HUES64 (cell line): ENCODE results near the gene GJB1.

Source experiments
- H3K27ac ChIP-seq: 2 replicates; pipeline ENCODE4 v1.7.0; 2013; ENCODE audit warnings: low read depth, low read length, inconsistent platforms
- H3K27me3 ChIP-seq: 2 replicates; pipeline ENCODE4 v1.6.1; 2013; ENCODE audit warnings: mild to moderate bottlenecking, low read length; ENCODE audit not compliant: insufficient read depth
- H3K36me3 ChIP-seq: 2 replicates; pipeline ENCODE4 v1.6.1; 2013; ENCODE audit warnings: mild to moderate bottlenecking, low read length; ENCODE audit not compliant: insufficient read depth
- H3K4me1 ChIP-seq: 2 replicates; pipeline ENCODE4 v1.6.1; 2013; ENCODE audit warnings: mild to moderate bottlenecking, low read length, moderate library complexity; ENCODE audit not compliant: insufficient read depth
- H3K4me3 ChIP-seq: 2 replicates; pipeline ENCODE4 v1.5.1; 2013; ENCODE audit warnings: mild to moderate bottlenecking, low read length, moderate library complexity
- H3K9ac ChIP-seq: 2 replicates; pipeline ENCODE4 v1.6.1; 2013; ENCODE audit warnings: mild to moderate bottlenecking, low read depth, low read length
- H3K9me3 ChIP-seq: 2 replicates; pipeline ENCODE4 v1.6.1; 2013; ENCODE audit warnings: low read depth, low read length; ENCODE audit not compliant: insufficient read depth
- WGBS: fragments of 150-250, 120-280 bp; methylation state at CpG from one replicate; pipeline ENCODE4 v1.1.7; 2013; ENCODE audit warnings: missing lambda C conversion rate; 5-methylcytosine and 5-hydroxymethylcytosine counted together

GJB1 gene

DNA sequence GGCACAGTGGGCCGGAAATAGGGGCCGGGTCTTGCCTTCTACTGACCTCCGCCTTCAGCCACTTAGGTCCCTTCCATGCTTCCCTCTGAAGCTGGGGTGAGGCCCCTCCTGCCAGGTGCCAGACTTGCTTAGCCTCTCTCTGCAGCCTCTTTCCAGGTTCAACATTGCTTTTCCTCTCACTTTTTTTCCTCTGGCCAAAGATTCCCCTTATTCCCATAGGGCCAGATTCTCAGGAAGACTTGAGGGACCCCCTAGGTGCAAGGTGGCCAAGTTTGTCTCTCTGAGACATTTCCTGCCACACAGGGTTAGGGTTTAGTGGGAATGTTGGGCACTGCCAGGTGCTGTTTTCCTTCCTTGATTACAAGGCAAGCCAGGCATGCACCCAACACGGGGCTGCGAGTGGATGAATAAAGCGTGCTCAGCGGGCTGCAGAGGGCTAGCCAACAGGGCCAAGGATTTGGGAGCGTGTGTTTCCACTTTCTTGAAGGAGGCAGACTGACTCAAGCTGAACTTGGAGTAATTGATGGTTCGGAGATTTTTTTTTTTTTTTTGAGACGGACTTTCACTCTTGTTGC lies 7.6 kb upstream of the GJB1 start:
- Histone ChIP-seq H3K9me3 (no peaks in the 10 kb centered on the region), H3K27ac (no peak overlapping the region), H3K4me1 (peaks cover 5% of the 10 kb centered on the region; the same call in 1 of the 2 replicates), H3K36me3 (no peaks in the 10 kb centered on the region), H3K9ac (no peak overlapping the region), H3K4me3 (no peak overlapping the region), H3K27me3 (no peaks in the 10 kb centered on the region)
- 91% methylated on average over 10 of the region's 10 CpGs for WGBS

DNA sequence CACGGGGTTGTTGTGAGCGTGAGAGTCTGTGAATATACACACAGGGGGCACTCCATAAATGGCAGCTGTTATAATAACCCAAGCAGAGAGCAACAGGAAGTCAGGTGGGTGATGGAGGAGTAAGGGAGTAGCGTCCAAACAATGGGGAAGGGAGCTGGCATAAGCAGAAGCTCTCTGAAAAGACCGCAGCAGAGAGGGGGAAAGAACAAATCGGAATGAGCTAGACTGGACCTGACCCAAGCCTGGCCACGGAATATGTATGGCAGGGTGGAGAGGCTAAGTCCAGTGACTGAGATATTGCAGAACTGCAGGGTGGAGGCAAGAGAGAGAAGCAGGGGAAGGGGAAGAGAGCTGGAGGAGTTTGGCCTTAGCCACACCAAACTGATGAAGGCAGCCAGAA lies 6.5 kb upstream of the GJB1 start:
- Histone ChIP-seq H3K9me3 (no peaks in the 10 kb centered on the region), H3K4me1 (peaks cover 5% of the 10 kb centered on the region; the same call in 1 of the 2 replicates), H3K36me3 (no peaks in the 10 kb centered on the region), H3K27me3 (no peaks in the 10 kb centered on the region), H3K4me3 (no peak overlapping the region), H3K27ac (no peak overlapping the region), H3K9ac (no peak overlapping the region)
- WGBS, result 54% methylated on average over 6 of the region's 6 CpGs

DNA sequence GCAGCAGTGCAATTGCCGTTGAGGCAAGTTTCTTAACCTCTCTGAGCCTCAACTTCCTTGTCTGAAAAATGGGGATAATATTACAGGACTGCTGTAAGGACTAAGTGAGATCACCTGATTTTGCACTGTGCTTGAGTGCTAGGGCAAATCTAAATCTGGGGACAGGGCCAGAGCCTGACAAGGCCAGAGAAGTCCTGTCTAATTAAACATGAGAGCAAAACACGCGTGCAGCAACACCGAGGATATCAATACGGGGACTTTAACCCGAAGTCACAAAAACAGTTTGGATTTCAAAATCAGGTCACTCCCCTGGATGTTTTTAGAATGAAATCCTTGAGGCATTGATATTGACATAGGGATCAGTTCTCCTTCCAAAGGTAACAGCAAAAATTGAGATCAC lies 5.7 kb upstream of the GJB1 start:
- H3K4me3 ChIP-seq, result no peak overlapping the region
- H3K36me3 ChIP-seq, result no peaks in the 10 kb centered on the region
- no peaks in the 10 kb centered on the region for H3K9me3 ChIP-seq
- H3K27me3 ChIP-seq, result no peaks in the 10 kb centered on the region
- 93% methylated on average over 6 of the region's 6 CpGs for WGBS
- peaks cover 5% of the 10 kb centered on the region; the same call in 1 of the 2 replicates for H3K4me1 ChIP-seq
- H3K27ac ChIP-seq, result no peak overlapping the region
- H3K9ac ChIP-seq, result no peak overlapping the region

DNA sequence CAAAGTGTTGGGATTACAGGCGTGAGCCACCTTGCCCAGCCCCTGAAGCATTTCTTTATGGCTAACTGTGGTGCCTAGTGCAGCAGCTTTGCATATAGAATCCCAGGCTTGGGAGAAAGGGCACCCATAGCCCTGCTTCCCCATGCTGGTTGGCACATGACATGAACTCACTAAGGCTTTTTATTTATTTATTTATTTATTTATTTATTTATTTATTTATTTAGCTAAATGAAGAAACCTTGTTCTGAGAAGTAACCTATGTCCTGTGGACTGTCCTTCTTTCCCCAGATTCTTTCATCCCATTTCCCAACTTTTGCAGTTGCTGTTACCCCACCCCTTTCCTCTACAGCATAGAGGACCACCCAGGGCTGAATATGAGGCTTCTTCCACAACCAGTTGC lies 1.9 kb upstream of the GJB1 start:
- Histone ChIP-seq H3K9me3 (no peaks in the 10 kb centered on the region), H3K36me3 (no peaks in the 10 kb centered on the region), H3K27ac (no peak overlapping the region), H3K4me3 (no peak overlapping the region), H3K27me3 (no peaks in the 10 kb centered on the region), H3K4me1 (peaks cover 13% of the 10 kb centered on the region), H3K9ac (no peak overlapping the region)
- WGBS, result 93% methylated on average over 1 of the region's 1 CpG

DNA sequence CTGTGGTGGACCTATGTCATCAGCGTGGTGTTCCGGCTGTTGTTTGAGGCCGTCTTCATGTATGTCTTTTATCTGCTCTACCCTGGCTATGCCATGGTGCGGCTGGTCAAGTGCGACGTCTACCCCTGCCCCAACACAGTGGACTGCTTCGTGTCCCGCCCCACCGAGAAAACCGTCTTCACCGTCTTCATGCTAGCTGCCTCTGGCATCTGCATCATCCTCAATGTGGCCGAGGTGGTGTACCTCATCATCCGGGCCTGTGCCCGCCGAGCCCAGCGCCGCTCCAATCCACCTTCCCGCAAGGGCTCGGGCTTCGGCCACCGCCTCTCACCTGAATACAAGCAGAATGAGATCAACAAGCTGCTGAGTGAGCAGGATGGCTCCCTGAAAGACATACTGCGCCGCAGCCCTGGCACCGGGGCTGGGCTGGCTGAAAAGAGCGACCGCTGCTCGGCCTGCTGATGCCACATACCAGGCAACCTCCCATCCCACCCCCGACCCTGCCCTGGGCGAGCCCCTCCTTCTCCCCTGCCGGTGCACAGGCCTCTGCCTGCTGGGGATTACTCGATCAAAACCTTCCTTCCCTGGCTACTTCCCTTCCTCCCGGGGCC lies 1.2 kb downstream of the GJB1 start:
- Histone ChIP-seq H3K27ac (no peak overlapping the region), H3K9me3 (no peaks in the 10 kb centered on the region), H3K27me3 (no peaks in the 10 kb centered on the region), H3K4me1 (peaks cover 9% of the 10 kb centered on the region; the same call in 1 of the 2 replicates), H3K4me3 (no peak overlapping the region), H3K9ac (no peak overlapping the region), H3K36me3 (no peaks in the 10 kb centered on the region)
- 84% methylated on average over 28 of the region's 32 CpGs for WGBS

DNA sequence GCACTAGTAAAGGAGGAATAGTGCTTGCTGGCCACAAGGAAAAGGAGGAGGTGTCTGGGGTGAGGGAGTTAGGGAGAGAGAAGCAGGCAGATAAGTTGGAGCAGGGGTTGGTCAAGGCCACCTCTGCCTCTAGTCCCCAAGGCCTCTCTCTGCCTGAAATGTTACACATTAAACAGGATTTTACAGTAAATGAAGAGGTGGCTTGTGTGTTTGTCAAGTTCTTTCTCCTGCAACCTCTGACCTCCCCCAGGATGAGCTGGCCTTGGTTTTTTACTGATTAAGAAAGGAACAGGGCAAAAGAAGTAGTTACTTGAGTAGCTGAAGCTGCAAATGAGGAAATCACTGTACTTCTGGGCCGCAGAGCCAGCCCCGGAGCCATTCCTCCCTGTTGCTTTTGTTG lies 2.0 kb downstream of the GJB1 start:
- no peaks in the 10 kb centered on the region for H3K36me3 ChIP-seq
- H3K4me3 ChIP-seq, result no peak overlapping the region
- H3K27me3 ChIP-seq, result no peaks in the 10 kb centered on the region
- H3K9ac ChIP-seq, result no peak overlapping the region
- WGBS, result 79% methylated on average over 2 of the region's 2 CpGs
- H3K4me1 ChIP-seq, result peaks cover 9% of the 10 kb centered on the region; the same call in 1 of the 2 replicates
- H3K27ac ChIP-seq, result no peak overlapping the region
- no peaks in the 10 kb centered on the region for H3K9me3 ChIP-seq

DNA sequence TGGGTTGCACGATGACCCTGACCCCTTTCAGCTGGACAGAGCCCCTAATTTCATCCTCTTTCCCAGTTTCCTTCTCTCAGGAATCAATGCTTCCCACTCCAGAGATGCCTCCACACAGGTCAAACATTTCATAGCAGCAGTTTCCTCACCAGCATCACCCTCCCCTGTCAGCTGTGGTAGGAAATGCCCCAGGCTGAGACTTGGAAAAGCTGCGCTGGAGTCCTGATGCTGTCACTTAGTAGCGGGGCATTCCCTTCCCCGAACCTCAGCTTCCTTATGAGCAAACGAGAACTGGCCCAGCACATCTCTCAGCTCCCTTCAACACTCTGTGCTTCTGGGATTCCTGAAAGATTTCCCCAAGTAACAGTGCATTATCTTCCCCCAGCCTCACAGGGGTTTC lies 2.7 kb downstream of the GJB1 start:
- H3K36me3 ChIP-seq, result no peaks in the 10 kb centered on the region
- H3K4me3 ChIP-seq, result no peak overlapping the region
- no peaks in the 10 kb centered on the region for H3K27me3 ChIP-seq
- 62% methylated on average over 5 of the region's 5 CpGs for WGBS
- H3K4me1 ChIP-seq, result peaks cover 9% of the 10 kb centered on the region; the same call in 1 of the 2 replicates
- no peaks in the 10 kb centered on the region for H3K9me3 ChIP-seq
- H3K27ac ChIP-seq, result no peak overlapping the region
- no peak overlapping the region for H3K9ac ChIP-seq

DNA sequence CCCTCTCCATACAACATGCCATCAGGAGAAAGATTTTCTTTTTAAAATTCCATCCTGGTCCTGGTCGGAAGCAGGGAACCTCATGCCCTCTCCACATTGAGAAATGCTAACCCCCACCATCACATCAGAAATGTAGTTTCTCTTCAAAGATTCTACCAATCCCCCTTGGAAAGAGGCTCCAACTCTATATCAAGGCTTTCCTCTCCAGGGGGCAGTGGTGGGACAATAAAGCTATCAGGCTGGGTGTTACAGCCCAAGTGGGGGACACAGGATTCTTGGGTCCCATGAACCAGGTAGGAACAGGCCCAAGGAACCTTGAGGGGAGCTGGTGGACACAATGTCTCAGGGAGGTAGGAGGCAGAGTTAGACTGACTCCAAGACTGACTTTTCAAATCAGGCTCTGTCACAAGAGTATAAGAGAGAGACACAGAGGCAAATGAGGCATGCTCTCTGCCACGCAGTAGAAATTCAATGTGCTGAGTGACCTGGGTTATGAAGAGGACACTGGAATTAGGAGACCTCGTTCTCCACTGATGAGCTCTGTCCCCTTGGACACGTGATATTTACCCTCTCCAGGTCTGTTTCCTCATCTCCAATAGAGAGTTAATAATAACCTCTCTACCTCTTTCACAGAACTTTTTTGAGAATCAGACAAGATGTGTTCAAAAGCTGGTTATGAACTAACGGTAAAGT lies 4.5 kb downstream of the GJB1 start:
- no peaks in the 10 kb centered on the region for H3K27me3 ChIP-seq
- no peak overlapping the region for H3K9ac ChIP-seq
- 91% methylated on average over 5 of the region's 5 CpGs for WGBS
- H3K4me3 ChIP-seq, result no peak overlapping the region
- no peaks in the 10 kb centered on the region for H3K9me3 ChIP-seq
- H3K27ac ChIP-seq, result no peak overlapping the region
- H3K4me1 ChIP-seq, result peaks cover 9% of the 10 kb centered on the region; the same call in 1 of the 2 replicates
- no peaks in the 10 kb centered on the region for H3K36me3 ChIP-seq

DNA sequence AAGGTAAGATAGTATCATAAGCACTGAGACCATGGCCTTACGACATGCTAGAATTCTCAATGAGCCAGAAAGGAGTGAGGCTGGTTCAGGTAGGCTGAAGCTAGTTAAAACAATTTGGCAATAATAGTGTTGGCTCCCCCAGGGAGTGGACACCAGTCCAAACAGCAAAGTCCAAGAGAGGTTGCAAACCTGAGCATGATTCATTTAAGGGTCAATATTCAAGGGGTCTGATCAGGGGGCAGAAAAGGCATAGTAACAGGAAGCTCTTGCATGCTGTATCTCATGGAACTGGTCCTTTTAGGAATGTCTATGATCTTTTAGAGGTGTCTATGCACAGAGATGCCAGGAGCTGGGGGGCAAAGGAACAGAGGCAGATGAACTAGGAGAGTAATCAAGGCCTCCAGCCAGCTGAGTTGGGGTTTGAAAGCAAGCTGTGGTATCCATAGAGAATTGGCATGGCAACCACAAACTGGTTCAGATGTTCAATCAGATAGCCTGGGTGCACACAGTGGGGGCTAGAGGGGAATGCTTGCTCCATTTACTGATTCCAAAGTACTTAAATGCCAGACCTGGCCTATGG lies 5.1 kb downstream of the GJB1 start:
- no peaks in the 10 kb centered on the region for H3K9me3 ChIP-seq
- peaks cover 9% of the 10 kb centered on the region; the same call in 1 of the 2 replicates for H3K4me1 ChIP-seq
- H3K27me3 ChIP-seq, result no peaks in the 10 kb centered on the region
- H3K36me3 ChIP-seq, result no peaks in the 10 kb centered on the region
- 93% methylated on average over 1 of the region's 1 CpG for WGBS
- H3K4me3 ChIP-seq, result no peak overlapping the region
- H3K9ac ChIP-seq, result no peak overlapping the region
- no peak overlapping the region for H3K27ac ChIP-seq

DNA sequence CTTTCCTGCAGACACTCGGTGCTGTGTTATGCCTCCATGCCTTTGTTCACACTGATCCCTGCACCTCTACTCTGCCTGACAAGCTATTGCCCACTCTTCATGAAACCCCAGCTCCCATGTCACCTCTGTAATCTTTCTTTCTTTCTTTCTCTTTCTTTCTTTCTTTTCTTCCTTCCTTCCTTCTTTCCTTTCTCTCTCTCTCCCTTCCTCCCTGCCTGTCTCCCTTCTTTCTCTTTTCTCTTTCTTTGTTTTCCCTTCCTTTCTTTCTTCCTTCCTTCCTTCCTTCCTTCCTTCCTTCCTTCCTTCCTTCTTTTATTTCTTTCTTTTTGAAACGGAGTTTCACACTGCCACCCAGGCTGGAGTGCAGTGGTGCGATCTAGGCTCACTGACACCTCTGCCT lies 12.5 kb downstream of the GJB1 start:
- H3K4me3 ChIP-seq, result no peak overlapping the region
- H3K9ac ChIP-seq, result no peak overlapping the region
- 89% methylated on average over 3 of the region's 3 CpGs for WGBS
- no peaks in the 10 kb centered on the region for H3K4me1 ChIP-seq
- no peaks in the 10 kb centered on the region for H3K27me3 ChIP-seq
- no peak overlapping the region for H3K27ac ChIP-seq
- H3K9me3 ChIP-seq, result no peaks in the 10 kb centered on the region
- peaks cover 9% of the 10 kb centered on the region; the same call in 1 of the 2 replicates for H3K36me3 ChIP-seq

DNA sequence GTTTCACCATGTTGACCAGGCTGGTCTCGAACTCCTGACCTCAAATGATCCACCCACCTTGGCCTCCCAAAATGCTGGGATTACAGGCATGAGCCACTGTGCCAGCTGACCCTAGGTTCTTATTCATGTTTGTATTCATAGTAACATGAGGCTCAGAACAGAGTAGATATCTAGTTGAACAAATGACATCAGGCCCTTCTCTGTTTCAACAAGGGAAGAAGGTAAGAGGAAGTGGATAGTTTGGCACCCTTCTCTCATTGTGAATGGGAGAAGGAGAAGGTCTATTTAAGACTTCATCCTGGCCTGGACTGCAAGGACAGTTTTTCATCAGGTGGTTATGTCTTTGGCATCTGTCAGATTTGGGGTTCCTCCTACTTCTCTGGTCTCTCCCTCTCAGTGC lies 13.8 kb downstream of the GJB1 start:
- peaks cover 22% of the 10 kb centered on the region for H3K36me3 ChIP-seq
- no peaks in the 10 kb centered on the region for H3K27me3 ChIP-seq
- no peak overlapping the region for H3K9ac ChIP-seq
- no peak overlapping the region for H3K27ac ChIP-seq
- H3K9me3 ChIP-seq, result no peaks in the 10 kb centered on the region
- no CpG with 5 or more reads among the region's 1 CpG for WGBS
- H3K4me3 ChIP-seq, result no peak overlapping the region
- H3K4me1 ChIP-seq, result no peaks in the 10 kb centered on the region
